ENCODE results near the gene ARMC8. TPM values are rescaled to one million over a fixed set of nuclear protein-coding genes. Genes with fewer than 3 reads are reported as not detected.
A peak's percentile ranks its signal among the peaks of the same experiment; 100 is the strongest.

Gene ARMC8
- total and polyA plus RNA-seq, 7 donors: 25.4 to 92.1 (median 40.1) TPM

DNA sequence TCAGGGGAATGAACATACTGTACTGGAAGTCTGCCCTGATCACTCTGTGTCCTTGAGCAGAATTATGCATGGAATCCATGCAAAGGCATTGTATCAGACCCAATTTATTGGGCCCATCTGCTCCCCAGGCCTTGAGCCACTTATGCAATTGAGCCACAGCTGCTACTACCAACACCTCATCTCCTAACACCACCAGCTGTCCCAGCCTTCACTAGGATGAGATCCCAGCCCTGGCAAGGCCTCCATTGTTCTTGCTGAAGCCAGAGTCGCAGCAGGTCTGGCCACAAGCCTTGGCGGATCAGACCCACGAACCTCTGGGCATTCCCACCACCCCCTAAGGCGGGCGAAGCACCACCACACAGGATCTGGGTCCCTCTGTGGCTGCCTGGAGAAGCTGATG is 151.7 kb downstream of the ARMC8 start:
- Histone ChIP-seq H3K4me1 (peaks cover 15% of the 10 kb centered on the region), H3K9me3 (no peaks in the 10 kb centered on the region), H3K4me3 (no peak overlapping the region), H3K27me3 (ENCODE audit: insufficient read depth in 3 of 3, low read length in 2 of 3) (no peaks in the 10 kb centered on the region), H3K36me3 (ENCODE audit: insufficient read depth in 1 of 2, low read depth in 1 of 2) (no peaks in the 10 kb centered on the region), H3K27ac (peak overlapping the region; percentile 78)
- intact Hi-C loops (cut with DNase I): loop anchor here in 1 of 2 donors (5.0 kb wide), 1 partner anchor 58 kb away; no protein-coding TSS in a partner anchor
- ATAC-seq: peak; percentile 85 to 90 (median 89)
- TF ChIP-seq, protein P1, sequence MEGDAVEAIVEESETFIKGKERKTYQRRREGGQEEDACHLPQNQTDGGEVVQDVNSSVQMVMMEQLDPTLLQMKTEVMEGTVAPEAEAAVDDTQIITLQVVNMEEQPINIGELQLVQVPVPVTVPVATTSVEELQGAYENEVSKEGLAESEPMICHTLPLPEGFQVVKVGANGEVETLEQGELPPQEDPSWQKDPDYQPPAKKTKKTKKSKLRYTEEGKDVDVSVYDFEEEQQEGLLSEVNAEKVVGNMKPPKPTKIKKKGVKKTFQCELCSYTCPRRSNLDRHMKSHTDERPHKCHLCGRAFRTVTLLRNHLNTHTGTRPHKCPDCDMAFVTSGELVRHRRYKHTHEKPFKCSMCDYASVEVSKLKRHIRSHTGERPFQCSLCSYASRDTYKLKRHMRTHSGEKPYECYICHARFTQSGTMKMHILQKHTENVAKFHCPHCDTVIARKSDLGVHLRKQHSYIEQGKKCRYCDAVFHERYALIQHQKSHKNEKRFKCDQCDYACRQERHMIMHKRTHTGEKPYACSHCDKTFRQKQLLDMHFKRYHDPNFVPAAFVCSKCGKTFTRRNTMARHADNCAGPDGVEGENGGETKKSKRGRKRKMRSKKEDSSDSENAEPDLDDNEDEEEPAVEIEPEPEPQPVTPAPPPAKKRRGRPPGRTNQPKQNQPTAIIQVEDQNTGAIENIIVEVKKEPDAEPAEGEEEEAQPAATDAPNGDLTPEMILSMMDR (IDR thresholded peaks at IDR 0.05): no peak
- peak in 1 of 2 donors; percentile 72 for DNase-seq
- WGBS, 3 donors: 19 to 51% (median 38%) methylated on average over 5 of the region's 5 CpGs

DNA sequence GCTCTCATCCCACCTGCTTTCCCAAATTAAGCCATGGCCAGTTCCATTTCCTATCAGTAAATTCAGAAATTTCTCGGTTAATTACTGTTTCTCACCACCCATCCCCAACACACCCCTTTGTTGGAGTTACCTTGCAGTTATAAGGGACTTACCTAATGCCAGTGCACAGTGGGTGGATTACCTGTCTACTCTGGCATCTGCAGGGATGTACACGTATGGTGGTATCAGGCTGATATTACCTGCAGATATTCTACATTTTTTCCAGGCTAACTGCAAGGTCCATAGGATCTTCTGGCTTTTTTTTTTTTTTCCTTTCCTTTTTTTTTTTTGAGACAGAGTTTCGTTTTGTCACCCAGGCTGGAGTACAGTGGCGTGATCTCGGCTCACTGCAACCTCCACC is 153.4 kb downstream of the ARMC8 start:
- H3K4me1 ChIP-seq: peaks cover 15% of the 10 kb centered on the region
- ATAC-seq: no peak
- no peak overlapping the region for H3K4me3 ChIP-seq
- TF ChIP-seq, protein P1 (IDR thresholded peaks at IDR 0.05): no peak
- intact Hi-C loops (cut with DNase I): no loop called here
- no peaks in the 10 kb centered on the region for H3K9me3 ChIP-seq
- no peaks in the 10 kb centered on the region for H3K27me3 ChIP-seq (ENCODE audit: insufficient read depth in 3 of 3, low read length in 2 of 3)
- H3K36me3 ChIP-seq (ENCODE audit: insufficient read depth in 1 of 2, low read depth in 1 of 2): no peaks in the 10 kb centered on the region
- 82 to 96% (median 91%) methylated on average over 5 of the region's 5 CpGs for WGBS, 3 donors
- no peak for DNase-seq
- H3K27ac ChIP-seq: no peak overlapping the region

DNA sequence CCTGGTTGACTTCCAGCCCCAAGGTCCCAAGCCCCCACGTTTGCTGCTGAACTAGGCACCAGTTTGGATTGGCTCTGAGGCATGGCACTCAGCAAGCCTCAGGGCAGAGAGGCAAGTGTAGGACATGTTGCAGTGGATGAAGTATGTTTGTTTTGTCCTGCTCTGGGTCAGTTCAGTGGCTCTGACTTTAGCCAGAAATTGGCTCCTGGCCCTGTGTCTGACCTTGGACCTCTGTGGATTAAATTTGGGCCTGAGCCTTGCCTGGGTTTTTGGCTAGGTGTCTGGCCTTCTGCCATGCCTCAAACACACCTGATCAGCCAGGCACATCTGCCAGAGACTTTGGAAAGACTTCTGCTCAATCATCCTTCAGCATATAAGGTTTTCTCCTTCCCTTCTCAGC is 157.7 kb downstream of the ARMC8 start:
- no peak for DNase-seq
- TF ChIP-seq, protein P1 (IDR thresholded peaks at IDR 0.05): no peak
- WGBS, 3 donors: 56 to 76% (median 56%) methylated on average over 1 of the region's 1 CpG
- Histone ChIP-seq H3K36me3 (ENCODE audit: insufficient read depth in 1 of 2, low read depth in 1 of 2) (no peaks in the 10 kb centered on the region), H3K9me3 (no peaks in the 10 kb centered on the region), H3K27ac (no peak overlapping the region), H3K27me3 (ENCODE audit: insufficient read depth in 3 of 3, low read length in 2 of 3) (no peaks in the 10 kb centered on the region), H3K4me1 (no peaks in the 10 kb centered on the region), H3K4me3 (no peak overlapping the region)
- intact Hi-C loops (cut with DNase I): no loop called here
- ATAC-seq: no peak

Other genes starting within 250 kb of the ARMC8 start
- gene CLDN18, start 177.1 kb upstream of the ARMC8 start, total RNA-seq: not detected
- gene CLDN18, start 177.1 kb upstream of the ARMC8 start, polyA plus RNA-seq: under 1 TPM in 1 of 3 donors, not detected in 2; 0.03 TPM
- 1 to 10 TPM; 1.0 to 3.0 (median 1.5) TPM for gene DZIP1L, start 71.7 kb upstream of the ARMC8 start, total RNA-seq
- gene DZIP1L, start 71.7 kb upstream of the ARMC8 start, polyA plus RNA-seq: under 1 TPM; 0.22 to 0.73 (median 0.53) TPM
- gene A4GNT, start 54.9 kb upstream of the ARMC8 start, total RNA-seq: not detected
- gene A4GNT, start 54.9 kb upstream of the ARMC8 start, polyA plus RNA-seq: not detected
- 1 to 10 TPM; 4.3 to 8.1 (median 5.9) TPM for gene DBR1, start 12.4 kb upstream of the ARMC8 start, total RNA-seq
- 10 to 100 TPM in 1 of 3 donors, 1 to 10 TPM in 2; 5.6 to 13.6 (median 9.6) TPM for gene DBR1, start 12.4 kb upstream of the ARMC8 start, polyA plus RNA-seq
- gene NME9, start 142.6 kb downstream of the ARMC8 start, total RNA-seq: 1 to 10 TPM; 1.4 to 3.1 (median 1.7) TPM
- under 1 TPM; 0.04 to 0.80 (median 0.68) TPM for gene NME9, start 142.6 kb downstream of the ARMC8 start, polyA plus RNA-seq
- 100 to 1,000 TPM; 107 to 166 (median 123) TPM for gene MRAS, start 161.3 kb downstream of the ARMC8 start, total RNA-seq
- gene MRAS, start 161.3 kb downstream of the ARMC8 start, polyA plus RNA-seq: 10 to 100 TPM; 43.8 to 88.9 (median 62.7) TPM
- 1 to 10 TPM; 1.2 to 4.5 (median 2.3) TPM for gene ESYT3, start 247.3 kb downstream of the ARMC8 start, total RNA-seq
- 1 to 10 TPM in 1 of 3 donors, under 1 TPM in 2; 0.35 to 3.5 (median 0.37) TPM for gene ESYT3, start 247.3 kb downstream of the ARMC8 start, polyA plus RNA-seq

Data from psoas muscle (tissue), 8 donors.